22Rv1 (cell line): ENCODE measurements around the gene ENPP3.

Source experiments
- CTCF ChIP-seq: fragments of 450-650 bp; IDR thresholded peaks from 2 replicates; pipeline ENCODE4 v1.5.1; 2017; ENCODE audit warnings: mild to moderate bottlenecking
- ZFX ChIP-seq: fragments of 450-650 bp; IDR thresholded peaks from 2 replicates; pipeline ENCODE4 v1.6.1; 2017; ENCODE audit warnings: antibody characterized with exemption, borderline replicate concordance

- TF ChIP-seq CTCF (no peak), ZFX (no peak)
Measured at GRCh38 chr6:131692589-131692988, 55.5 kb downstream of the ENPP3 start.
